Dendritic cell treated with granulocyte-macrophage colony-stimulating factor and Interleukin-4, amounts not matched to agents 40 ng/mL and 50 ng/mL, for 4 days (primary cell): ENCODE data around the gene LRSAM1.

Source experiments
- H3K27ac Mint-ChIP-seq: one replicate; pipeline ENCODE4 v1.8.0; 2022; ENCODE audit warnings: mild to moderate bottlenecking, mixed read lengths
- H3K27me3 Mint-ChIP-seq: one replicate; pipeline ENCODE4 v1.8.0; 2022; ENCODE audit warnings: mild to moderate bottlenecking, mixed read lengths
- H3K36me3 Mint-ChIP-seq: one replicate; pipeline ENCODE4 v1.8.0; 2022; ENCODE audit warnings: low read depth, mixed read lengths
- H3K4me1 Mint-ChIP-seq: one replicate; pipeline ENCODE4 v1.8.0; 2022; ENCODE audit warnings: low read depth, mixed read lengths
- H3K4me3 Mint-ChIP-seq: one replicate; pipeline ENCODE4 v1.8.0; 2022; ENCODE audit warnings: mild to moderate bottlenecking, moderate library complexity, mixed read lengths
- H3K9me3 Mint-ChIP-seq: one replicate; pipeline ENCODE4 v1.8.0; 2022; ENCODE audit warnings: mixed read lengths
- intact Hi-C: fragments of 100-400 bp; cut with micrococcal nuclease; formaldehyde crosslinking; loops from one replicate; pipeline ENCODE4 v1.15.0; 2022

Gene LRSAM1

DNA sequence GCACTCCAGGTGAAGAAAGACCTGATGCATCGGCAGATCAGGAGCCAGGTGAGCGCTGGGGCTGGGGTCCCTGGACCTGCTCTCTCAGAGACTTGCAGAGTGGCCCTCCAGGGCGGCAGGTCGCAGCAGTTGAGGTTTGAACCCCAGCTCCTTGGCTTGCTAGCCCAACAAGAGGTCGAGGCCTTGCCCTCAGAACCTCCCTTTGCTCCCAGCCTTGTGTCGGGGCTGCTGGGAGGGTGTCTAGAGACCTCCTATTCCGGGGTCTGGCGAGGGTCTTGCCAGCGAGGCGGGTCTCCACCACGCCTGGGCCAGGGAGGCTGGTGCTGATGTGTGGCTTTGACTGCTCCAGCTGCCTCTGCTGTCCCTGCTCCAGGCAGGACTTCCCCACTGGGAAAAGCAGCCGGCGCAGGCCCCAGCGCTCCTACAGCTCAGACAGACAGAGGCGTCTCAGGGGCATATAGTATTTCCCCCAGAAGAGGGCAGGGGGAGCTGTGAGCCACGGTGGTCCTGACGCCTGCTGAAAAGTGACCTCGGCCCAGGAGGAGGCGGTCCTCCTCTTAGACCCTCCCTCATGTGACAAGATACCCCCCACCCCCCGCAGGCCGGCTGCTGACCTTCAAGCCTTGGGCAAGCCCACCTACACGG, 38.3 kb downstream of the LRSAM1 start:
- Mint-ChIP-seq H3K36me3 (peaks cover 98% of the 10 kb centered on the region), H3K4me3 (no peak overlapping the region), H3K4me1 (no peaks in the 10 kb centered on the region), H3K27ac (no peak overlapping the region), H3K27me3 (no peaks in the 10 kb centered on the region), H3K9me3 (no peaks in the 10 kb centered on the region)
- intact Hi-C loops: no loop called here

DNA sequence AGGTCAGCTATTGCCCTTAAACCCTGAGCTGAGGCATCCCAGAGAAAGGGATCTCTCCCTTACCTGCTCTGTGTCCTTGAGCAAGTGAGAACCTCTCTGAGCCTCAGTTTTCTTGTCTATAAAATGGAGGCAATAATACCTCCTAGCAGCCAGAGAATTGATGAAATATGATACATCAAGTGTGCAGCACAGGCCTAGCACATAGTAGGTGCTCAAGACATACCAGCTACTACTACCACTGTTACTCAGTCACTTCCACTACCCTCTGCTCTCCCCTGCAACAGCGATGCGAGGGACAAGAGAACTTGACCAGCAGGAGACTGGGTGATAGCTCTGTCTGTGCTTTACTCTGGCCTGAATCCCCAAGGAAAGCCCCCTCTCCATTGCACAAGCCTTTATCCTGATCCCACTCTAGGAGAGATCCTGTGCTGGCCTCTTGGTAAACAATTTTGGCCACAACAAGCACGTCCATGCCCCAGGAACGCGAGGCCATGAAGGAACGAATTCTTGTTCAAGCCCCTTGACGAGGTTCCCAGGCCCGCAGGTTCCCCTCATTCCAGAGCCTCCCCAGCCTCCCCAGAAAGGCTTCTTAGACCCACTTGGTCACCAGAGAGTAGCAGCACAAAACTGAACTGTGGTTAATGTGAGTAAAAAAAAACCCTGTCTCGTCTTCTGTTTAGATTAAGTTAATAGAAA, 39.4 kb downstream of the LRSAM1 start:
- H3K4me1 Mint-ChIP-seq: no peaks in the 10 kb centered on the region
- H3K27ac Mint-ChIP-seq: no peak overlapping the region
- no peaks in the 10 kb centered on the region for H3K27me3 Mint-ChIP-seq
- H3K9me3 Mint-ChIP-seq: no peaks in the 10 kb centered on the region
- no peak overlapping the region for H3K4me3 Mint-ChIP-seq
- H3K36me3 Mint-ChIP-seq: peaks cover 100% of the 10 kb centered on the region
- intact Hi-C loops: no loop called here

DNA sequence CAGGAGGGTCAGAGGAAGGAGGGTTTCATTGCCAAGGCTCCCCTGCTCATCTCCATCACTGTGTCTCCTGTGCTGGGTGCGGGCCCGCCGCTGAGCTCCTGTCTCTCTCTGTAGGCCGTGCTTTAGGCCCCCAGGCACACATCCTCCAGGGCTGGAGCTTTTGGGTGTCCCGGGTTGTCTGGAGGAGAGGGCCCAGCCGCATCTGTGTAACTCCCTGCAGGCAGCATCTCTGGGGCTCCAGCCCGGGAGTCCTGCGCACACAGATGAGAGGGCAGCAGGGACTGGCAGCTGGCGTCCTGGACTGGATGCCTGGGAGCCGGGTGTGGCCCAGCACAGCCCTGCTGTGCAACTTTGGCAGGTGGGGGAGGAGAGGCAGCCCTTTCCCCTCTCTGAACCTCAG, 40.2 kb downstream of the LRSAM1 start:
- intact Hi-C loops: no loop called here
- H3K4me1 Mint-ChIP-seq: no peaks in the 10 kb centered on the region
- no peak overlapping the region for H3K4me3 Mint-ChIP-seq
- no peaks in the 10 kb centered on the region for H3K27me3 Mint-ChIP-seq
- H3K9me3 Mint-ChIP-seq: no peaks in the 10 kb centered on the region
- H3K36me3 Mint-ChIP-seq: peaks cover 100% of the 10 kb centered on the region
- H3K27ac Mint-ChIP-seq: no peak overlapping the region

DNA sequence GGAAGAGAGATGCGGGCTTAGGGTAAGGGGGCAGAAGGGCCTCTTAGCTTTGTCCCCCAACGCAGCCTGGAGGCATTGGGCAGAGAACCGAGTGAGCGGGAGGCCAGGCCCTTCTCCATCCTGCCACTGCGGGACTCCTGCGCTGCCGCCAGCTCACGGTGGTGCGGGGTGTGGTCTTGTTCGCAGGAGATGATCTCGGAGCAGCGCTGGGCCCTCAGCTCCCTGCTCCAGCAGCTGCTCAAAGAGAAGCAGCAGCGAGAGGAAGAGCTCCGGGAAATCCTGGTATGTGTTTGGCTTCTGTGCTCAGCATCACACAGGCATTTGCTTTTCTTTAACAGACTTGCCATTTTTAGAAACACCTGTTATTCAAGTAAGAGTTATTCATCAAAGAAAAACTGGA, 41.3 kb downstream of the LRSAM1 start:
- Mint-ChIP-seq H3K27me3 (no peaks in the 10 kb centered on the region), H3K36me3 (peaks cover 100% of the 10 kb centered on the region), H3K4me3 (no peak overlapping the region), H3K4me1 (peaks cover 2% of the 10 kb centered on the region), H3K27ac (no peak overlapping the region), H3K9me3 (no peaks in the 10 kb centered on the region)
- intact Hi-C loops: no loop called here

DNA sequence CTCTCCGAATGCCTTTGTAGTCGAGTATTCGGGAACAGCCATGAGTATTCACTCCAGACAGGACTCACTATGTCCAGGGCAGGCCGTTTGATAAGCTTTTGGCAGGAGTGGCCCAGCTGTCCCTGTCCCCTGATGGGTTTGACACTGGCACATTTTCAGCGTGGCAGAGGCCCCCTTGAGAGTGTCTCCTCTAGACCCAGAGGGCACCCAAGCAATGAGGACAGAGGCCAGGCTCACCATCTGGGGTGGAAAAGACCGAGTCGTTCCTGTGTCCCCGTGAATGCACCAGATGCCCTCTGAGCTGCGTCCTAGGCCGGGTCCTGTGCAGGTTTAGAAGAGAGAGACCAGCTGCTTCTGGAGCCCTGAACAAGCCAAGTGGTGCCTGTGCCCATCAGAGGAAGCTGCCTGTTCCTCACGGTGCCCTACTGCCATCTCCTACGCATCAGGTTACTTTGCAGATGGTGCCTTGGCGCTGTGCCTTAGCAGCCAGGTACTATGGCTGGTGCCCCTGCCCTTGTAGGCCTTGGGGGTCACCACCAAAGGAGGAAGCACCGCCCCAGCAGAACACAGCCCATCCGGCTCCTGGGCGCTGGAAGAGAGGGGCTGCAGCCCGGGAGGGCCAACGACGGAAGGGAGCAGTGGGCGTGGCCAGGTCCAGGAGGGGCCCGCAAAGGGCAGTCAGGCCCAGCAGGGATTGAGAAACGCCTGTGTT, 42.4 kb downstream of the LRSAM1 start:
- H3K4me3 Mint-ChIP-seq: no peak overlapping the region
- intact Hi-C loops: no loop called here
- H3K27me3 Mint-ChIP-seq: no peaks in the 10 kb centered on the region
- peaks cover 6% of the 10 kb centered on the region for H3K4me1 Mint-ChIP-seq
- no peaks in the 10 kb centered on the region for H3K9me3 Mint-ChIP-seq
- H3K36me3 Mint-ChIP-seq: peaks cover 100% of the 10 kb centered on the region
- H3K27ac Mint-ChIP-seq: no peak overlapping the region

DNA sequence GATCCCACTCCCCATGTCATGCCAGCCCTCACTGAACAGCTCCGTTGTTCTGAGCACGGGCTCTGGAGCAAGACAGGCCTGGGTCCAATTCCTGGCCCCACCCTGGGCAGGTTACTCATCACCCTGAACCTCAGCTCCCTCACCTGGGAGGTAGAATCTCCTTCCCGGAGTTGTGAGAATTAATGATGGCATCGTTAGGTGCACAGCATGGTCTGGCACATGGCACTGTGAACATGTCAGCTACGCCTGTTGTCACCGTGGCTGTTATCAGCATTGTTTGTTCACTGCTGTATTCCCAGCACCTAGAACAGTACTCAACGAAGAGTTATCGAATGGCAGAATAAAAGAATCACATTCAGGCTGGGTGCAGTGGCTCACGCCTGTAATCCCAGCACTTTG, 43.0 kb downstream of the LRSAM1 start:
- Mint-ChIP-seq H3K4me1 (peaks cover 6% of the 10 kb centered on the region), H3K36me3 (peaks cover 100% of the 10 kb centered on the region), H3K4me3 (no peak overlapping the region), H3K9me3 (no peaks in the 10 kb centered on the region), H3K27ac (no peak overlapping the region), H3K27me3 (no peaks in the 10 kb centered on the region)
- intact Hi-C loops: no loop called here

DNA sequence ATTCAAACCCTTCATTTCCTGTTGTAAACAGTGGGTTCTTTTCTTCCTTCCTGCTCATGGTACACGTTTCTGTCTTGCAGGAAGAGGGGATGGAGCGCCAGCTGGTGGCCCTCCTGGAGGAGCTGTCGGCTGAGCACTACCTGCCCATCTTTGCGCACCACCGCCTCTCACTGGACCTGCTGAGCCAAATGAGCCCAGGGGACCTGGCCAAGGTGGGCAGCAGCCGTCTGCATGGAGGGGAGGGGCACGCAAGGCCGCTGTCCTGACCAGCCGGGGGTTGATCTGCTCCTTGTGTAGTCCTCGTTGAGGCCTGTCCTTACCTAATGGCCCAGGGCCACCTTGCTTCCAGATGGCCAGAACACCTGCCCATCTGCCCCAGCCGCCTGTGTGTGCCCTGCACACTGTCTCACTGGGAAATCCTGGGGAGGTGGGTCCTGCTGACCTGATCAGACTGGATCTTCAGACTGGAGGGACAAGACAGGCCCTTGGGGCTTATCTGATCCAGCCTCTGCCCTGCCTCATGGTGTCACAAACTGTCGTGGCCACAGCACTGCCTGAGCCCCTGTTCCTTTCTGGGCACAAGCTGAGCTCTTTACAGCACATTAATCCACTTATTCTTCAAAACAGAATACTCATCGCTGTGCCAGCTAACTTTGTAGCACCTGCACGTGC, 44.7 kb downstream of the LRSAM1 start:
- Mint-ChIP-seq H3K27ac (peak overlapping the region; percentile 16), H3K4me1 (peaks cover 6% of the 10 kb centered on the region), H3K4me3 (no peak overlapping the region), H3K36me3 (peaks cover 100% of the 10 kb centered on the region), H3K27me3 (no peaks in the 10 kb centered on the region), H3K9me3 (no peaks in the 10 kb centered on the region)
- intact Hi-C loops: no loop called here

DNA sequence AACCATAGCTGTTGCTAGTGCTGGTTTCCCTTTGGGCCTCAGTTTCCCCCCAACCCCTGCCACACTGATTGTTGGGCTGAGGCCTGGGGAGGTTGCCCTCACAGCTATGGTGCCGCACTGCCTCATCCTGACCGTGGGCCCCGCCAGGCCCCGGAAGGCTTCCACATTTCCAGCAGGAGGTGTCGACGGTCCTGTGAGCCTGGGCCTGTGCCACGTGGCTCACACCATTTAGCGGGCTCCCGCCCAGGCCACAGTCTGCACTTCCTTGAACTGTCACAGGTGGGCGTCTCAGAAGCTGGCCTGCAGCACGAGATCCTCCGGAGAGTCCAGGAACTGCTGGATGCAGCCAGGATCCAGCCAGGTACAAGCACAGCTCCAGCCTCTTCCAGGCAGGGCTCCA, 45.7 kb downstream of the LRSAM1 start:
- H3K4me3 Mint-ChIP-seq: no peak overlapping the region
- H3K27ac Mint-ChIP-seq: no peak overlapping the region
- intact Hi-C loops: no loop called here
- H3K36me3 Mint-ChIP-seq: peaks cover 100% of the 10 kb centered on the region
- H3K27me3 Mint-ChIP-seq: no peaks in the 10 kb centered on the region
- peaks cover 6% of the 10 kb centered on the region for H3K4me1 Mint-ChIP-seq
- H3K9me3 Mint-ChIP-seq: no peaks in the 10 kb centered on the region

DNA sequence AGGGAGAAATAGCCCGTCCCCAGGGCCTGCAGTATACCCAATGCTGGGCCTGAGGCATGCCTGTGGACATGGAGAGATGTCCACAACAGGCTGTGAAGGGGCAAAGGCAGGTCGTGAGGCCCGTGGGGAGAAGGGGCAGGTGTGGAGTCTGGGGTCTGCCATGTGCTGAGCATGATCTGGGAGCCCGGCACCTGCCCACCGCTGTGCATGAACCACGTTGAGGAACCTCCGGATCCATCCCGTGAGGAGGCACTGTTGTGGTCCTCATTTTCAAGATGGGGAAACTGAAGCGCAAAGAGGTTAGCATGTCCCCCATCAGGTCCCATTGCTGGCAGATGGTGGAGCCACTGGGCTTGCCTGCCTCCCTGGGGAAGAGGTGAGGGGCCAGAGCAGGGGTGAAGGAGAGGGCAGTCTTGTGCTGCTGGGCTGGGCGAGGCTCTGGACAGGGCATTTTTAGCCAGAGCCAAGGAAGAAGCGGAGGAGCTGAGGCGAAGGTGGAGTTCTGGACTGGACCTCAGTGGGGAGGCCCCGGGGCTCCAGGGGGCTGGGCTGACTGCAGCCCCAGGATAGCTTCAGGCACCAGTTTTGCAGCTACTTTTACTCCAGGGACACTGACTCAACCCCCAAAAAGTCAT, 46.5 kb downstream of the LRSAM1 start:
- Mint-ChIP-seq H3K27me3 (no peaks in the 10 kb centered on the region), H3K4me1 (peaks cover 6% of the 10 kb centered on the region), H3K36me3 (peaks cover 100% of the 10 kb centered on the region), H3K4me3 (no peak overlapping the region), H3K9me3 (no peaks in the 10 kb centered on the region), H3K27ac (no peak overlapping the region)
- intact Hi-C loops: no loop called here

DNA sequence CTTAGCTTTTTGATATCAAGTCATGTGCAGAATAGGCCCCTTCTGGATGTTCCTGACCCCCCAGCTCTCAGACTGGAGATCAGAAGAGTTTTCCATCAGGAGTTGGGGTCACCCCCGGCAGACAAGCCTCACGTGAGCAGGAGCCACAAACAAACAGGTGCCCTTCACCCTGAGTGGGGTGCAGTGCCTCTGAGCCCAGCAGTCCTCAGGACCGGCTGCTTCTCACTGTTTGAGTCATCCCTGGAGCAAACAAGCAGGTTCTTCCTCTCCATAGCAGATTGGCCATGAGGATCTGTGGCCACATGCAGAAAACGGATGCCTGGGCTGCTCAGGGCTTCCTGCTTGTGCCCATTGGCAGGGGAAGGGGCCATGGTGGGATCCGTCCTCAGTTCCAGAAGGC, 47.0 kb downstream of the LRSAM1 start:
- H3K4me3 Mint-ChIP-seq: no peak overlapping the region
- intact Hi-C loops: no loop called here
- H3K9me3 Mint-ChIP-seq: no peaks in the 10 kb centered on the region
- no peak overlapping the region for H3K27ac Mint-ChIP-seq
- peaks cover 100% of the 10 kb centered on the region for H3K36me3 Mint-ChIP-seq
- H3K27me3 Mint-ChIP-seq: no peaks in the 10 kb centered on the region
- H3K4me1 Mint-ChIP-seq: peaks cover 6% of the 10 kb centered on the region

DNA sequence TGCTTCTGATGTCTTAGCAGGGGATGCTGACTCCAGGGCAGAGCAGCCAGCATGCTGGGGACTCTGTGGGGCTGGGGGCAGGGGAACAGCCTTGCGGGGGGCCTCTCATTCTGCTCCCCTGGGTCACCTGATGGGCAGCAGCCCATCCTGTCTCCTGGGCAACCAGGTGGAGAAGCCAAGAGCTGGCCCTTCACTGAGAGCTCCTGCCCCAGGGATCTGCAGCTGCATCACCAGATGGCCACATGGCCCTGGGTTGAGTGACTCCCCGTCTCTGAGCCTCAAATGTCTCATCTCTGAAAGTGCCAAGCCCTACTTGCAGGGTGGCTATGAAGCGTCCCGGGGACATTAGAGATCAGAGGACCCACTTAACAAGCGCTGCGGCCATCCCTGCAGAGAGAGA, 49.1 kb downstream of the LRSAM1 start:
- Mint-ChIP-seq H3K4me3 (no peak overlapping the region), H3K27me3 (no peaks in the 10 kb centered on the region), H3K36me3 (peaks cover 100% of the 10 kb centered on the region), H3K4me1 (peaks cover 6% of the 10 kb centered on the region), H3K9me3 (no peaks in the 10 kb centered on the region), H3K27ac (no peak overlapping the region)
- intact Hi-C loops: no loop called here

DNA sequence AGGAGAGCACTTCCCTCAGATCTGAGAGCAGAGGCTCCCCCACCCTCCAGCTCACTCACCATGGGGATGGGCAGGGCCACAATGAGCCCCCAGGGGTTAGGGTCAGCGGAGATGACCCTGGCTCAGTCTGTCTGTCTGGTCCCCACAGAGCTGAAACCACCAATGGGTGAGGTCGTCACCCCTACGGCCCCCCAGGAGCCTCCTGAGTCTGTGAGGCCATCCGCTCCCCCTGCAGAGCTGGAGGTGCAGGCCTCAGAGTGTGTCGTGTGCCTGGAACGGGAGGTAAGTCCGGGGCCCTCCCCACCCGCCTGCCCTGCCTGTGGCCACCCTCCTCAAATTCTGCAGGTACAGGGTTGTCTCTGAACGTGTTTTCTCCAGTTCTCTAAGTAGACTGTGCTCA, 49.6 kb downstream of the LRSAM1 start:
- Mint-ChIP-seq H3K4me1 (peaks cover 6% of the 10 kb centered on the region), H3K36me3 (peaks cover 100% of the 10 kb centered on the region), H3K27me3 (no peaks in the 10 kb centered on the region), H3K9me3 (no peaks in the 10 kb centered on the region), H3K27ac (no peak overlapping the region), H3K4me3 (no peak overlapping the region)
- intact Hi-C loops: no loop called here

DNA sequence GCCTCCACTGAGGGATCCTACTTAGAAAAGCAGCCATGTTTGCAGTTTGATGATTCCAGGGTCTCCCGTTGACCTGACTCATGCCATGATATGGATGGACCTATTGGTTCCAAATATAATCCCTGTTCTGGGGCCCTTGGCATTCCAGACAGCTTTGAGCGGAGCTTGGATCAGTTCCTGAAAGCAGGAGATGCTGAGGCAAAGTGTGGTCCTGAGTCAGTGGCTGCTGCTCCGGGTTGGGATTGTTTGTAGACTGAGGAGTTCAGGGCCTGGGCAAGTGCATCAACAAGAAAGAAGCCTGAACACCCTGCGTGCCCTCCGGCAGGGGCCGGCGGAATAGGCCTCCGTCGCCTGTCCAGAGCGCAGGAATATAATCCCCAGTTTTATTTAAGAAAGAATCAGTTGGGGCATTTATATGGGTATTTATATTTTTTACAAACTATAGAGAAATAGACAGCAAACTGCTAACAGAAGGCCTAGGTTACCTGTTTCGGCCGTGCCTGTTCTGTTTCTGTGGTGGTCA, 50.6 kb downstream of the LRSAM1 start:
- intact Hi-C loops: no loop called here
- no peaks in the 10 kb centered on the region for H3K27me3 Mint-ChIP-seq
- H3K4me1 Mint-ChIP-seq: peaks cover 6% of the 10 kb centered on the region
- no peak overlapping the region for H3K27ac Mint-ChIP-seq
- H3K4me3 Mint-ChIP-seq: no peak overlapping the region
- no peaks in the 10 kb centered on the region for H3K9me3 Mint-ChIP-seq
- peaks cover 100% of the 10 kb centered on the region for H3K36me3 Mint-ChIP-seq
